ENCODE data around the gene PHETA1. TPM values are rescaled to one million over a fixed set of nuclear protein-coding genes. Genes with fewer than 3 reads are reported as not detected.

PHETA1 gene
- total and polyA plus RNA-seq, 5 donors from 2014 or later = 0.34 to 2.4 (median 1.1) TPM

Other genes with a start within 250 kb of the PHETA1 start
- 25.7 TPM for gene SH2B3, start 36.8 kb upstream of the PHETA1 start, total RNA-seq
- gene SH2B3, start 36.8 kb upstream of the PHETA1 start, polyA plus RNA-seq = 1 to 10 TPM; 1.6 to 5.3 (median 3.8) TPM
- gene ATXN2, start 230.2 kb upstream of the PHETA1 start, total RNA-seq = 43.1 TPM
- gene ATXN2, start 230.2 kb upstream of the PHETA1 start, polyA plus RNA-seq = 10 to 100 TPM in 3 of 4 donors, 1 to 10 TPM in 1; 9.7 to 15.5 (median 14.3) TPM

Data from CD4-positive, CD25-positive, alpha-beta regulatory T cell (primary cell).